HL-60 (cell line): ENCODE data around the gene TMEM161A.

Source experiments
- DNase-seq, 2 experiments: peaks; one replicate each; pipeline ENCODE4 v3.0.0-alpha.2; 2010 to 2020; ENCODE audit warnings: low read depth in 1 of 2, low spot score in 1 of 2
- H3K27ac ChIP-seq: fragments of 250-450 bp; sonication (Bioruptor Pico); replicated peaks from 2 replicates; pipeline ENCODE4 v1.5.1; 2020; ENCODE audit warnings: mild to moderate bottlenecking, moderate library complexity
- H3K27me3 ChIP-seq: fragments of 250-450 bp; sonication (Bioruptor Pico); 2 replicates; pipeline ENCODE4 v1.5.1; 2021; ENCODE audit warnings: mild to moderate bottlenecking, moderate library complexity; ENCODE audit not compliant: insufficient read depth, poor library complexity, severe bottlenecking
- H3K4me3 ChIP-seq: replicated peaks from 2 replicates; pipeline ENCODE4 v1.5.1; 2011; ENCODE audit warnings: mild to moderate bottlenecking, control low read depth, low read length; ENCODE audit not compliant: insufficient read depth
- GABPA ChIP-seq: IDR thresholded peaks from 2 replicates; pipeline ENCODE4 v1.6.1; 2012; ENCODE audit warnings: low read depth
- POLR2AphosphoS5 ChIP-seq: IDR thresholded peaks from 2 replicates; pipeline ENCODE4 v1.6.1; 2012; ENCODE audit warnings: low read depth
- REST ChIP-seq: IDR thresholded peaks from 2 replicates; pipeline ENCODE4 v1.6.1; 2012; ENCODE audit warnings: low read depth; ENCODE audit not compliant: insufficient replicate concordance
- SPI1 ChIP-seq: IDR thresholded peaks from 2 replicates; pipeline ENCODE4 v1.6.1; 2012; ENCODE audit warnings: low read depth, mild to moderate bottlenecking, borderline replicate concordance
- TF ChIP-seq, protein P1 (sequence below): IDR thresholded peaks from one replicate; pipeline ENCODE4 v1.5.1; 2011; ENCODE audit warnings: low read length, control low read depth, inconsistent platforms; ENCODE audit not compliant: insufficient read depth

TMEM161A gene

DNA sequence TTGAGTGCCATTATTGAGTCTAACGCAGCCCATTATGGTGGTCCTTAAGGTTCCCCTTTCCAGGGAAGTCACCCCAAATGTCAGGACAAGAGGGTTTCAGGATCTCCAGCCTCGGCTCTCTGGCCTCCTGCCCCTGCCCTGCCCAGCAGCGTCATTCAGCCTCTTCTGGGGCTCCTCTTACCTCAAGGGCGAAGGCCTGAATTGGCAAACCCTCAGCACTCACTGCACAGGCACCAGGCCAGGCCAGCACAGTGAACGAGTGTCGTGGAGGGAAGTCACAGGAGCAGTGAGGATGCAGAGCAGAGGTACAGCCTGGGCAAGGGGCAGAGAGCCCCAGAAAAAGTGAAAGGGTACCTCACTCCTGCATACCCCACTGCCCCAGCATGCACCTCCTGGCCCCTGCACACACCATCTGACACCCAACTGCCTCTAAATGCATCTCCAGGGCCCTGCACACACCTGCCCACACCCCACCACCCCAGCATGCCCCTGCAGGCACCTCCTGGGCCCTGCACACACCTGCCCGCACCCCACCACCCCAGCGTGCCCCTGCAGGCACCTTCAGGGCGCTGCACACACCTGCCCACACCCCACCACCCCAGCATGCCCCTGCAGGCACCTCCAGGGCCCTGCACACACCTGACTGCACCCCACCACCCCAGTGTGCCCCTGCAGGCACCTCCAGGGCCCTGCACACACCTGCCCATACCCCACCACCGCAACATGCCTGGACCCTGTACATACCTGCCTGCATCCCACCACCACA is 54.7 kb downstream of the TMEM161A start:
- H3K4me3 ChIP-seq, result no peak overlapping the region
- no peak overlapping the region for H3K27ac ChIP-seq
- H3K27me3 ChIP-seq, result no peaks in the 10 kb centered on the region
- no peak for DNase-seq
- TF ChIP-seq POLR2AphosphoS5 (no peak), GABPA (no peak), SPI1 (no peak), REST (no peak)
- TF ChIP-seq, protein P1, sequence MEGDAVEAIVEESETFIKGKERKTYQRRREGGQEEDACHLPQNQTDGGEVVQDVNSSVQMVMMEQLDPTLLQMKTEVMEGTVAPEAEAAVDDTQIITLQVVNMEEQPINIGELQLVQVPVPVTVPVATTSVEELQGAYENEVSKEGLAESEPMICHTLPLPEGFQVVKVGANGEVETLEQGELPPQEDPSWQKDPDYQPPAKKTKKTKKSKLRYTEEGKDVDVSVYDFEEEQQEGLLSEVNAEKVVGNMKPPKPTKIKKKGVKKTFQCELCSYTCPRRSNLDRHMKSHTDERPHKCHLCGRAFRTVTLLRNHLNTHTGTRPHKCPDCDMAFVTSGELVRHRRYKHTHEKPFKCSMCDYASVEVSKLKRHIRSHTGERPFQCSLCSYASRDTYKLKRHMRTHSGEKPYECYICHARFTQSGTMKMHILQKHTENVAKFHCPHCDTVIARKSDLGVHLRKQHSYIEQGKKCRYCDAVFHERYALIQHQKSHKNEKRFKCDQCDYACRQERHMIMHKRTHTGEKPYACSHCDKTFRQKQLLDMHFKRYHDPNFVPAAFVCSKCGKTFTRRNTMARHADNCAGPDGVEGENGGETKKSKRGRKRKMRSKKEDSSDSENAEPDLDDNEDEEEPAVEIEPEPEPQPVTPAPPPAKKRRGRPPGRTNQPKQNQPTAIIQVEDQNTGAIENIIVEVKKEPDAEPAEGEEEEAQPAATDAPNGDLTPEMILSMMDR, result no peak

- no peak for DNase-seq
- Histone ChIP-seq H3K27ac (no peak overlapping the region), H3K27me3 (no peaks in the 10 kb centered on the region), H3K4me3 (no peak overlapping the region)
- TF ChIP-seq SPI1 (no peak), REST (no peak), GABPA (no peak), POLR2AphosphoS5 (no peak)
- TF ChIP-seq, protein P1, result no peak
Measured at GRCh38 chr19:19081642-19082151, 56.6 kb downstream of the TMEM161A start.

DNA sequence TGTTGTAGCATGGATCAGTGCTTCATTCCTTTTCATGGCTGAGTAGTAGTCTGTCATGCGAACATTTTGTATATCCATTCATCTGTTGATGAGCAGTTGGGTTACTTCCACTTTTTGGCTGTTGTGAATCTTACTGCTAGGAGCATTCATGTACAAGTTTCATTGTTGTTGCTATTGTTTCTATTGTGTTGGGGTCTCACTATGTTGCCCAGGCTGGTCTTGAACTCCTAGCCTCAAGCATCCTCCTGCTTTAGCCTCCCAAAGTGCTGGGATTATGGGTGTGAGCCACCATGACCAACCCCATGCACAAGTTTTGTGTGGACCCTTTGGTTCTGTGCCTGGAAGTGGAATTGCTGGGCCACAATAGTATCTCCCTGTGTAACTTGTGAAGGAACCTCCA is 58.7 kb downstream of the TMEM161A start:
- H3K27ac ChIP-seq, result no peak overlapping the region
- no peaks in the 10 kb centered on the region for H3K27me3 ChIP-seq
- no peak for DNase-seq
- TF ChIP-seq REST (no peak), SPI1 (no peak), POLR2AphosphoS5 (no peak), GABPA (no peak)
- TF ChIP-seq, protein P1, result no peak
- H3K4me3 ChIP-seq, result no peak overlapping the region
